CD4-positive, alpha-beta memory T cell (primary cell): ENCODE data around the gene MXD4. TPM values are rescaled to one million over a fixed set of nuclear protein-coding genes. Genes with fewer than 3 reads are reported as not detected.

Experiments
- CTCF ChIA-PET: fragments of 350-600 bp; sonication (Branson Sonifier 250); formaldehyde crosslinking; loops from one replicate; lab custom pipeline; 2021; ENCODE audit warnings: inconsistent platforms; ENCODE audit not compliant: partially characterized antibody; lab: Charles Lee
- POLR2A ChIA-PET: fragments of 350-600 bp; sonication (Branson Sonifier 250); formaldehyde crosslinking; loops from one replicate; lab custom pipeline; 2021; ENCODE audit not compliant: partially characterized antibody; lab: Charles Lee
- DNase-seq, 5 donors: peaks; one replicate each; pipeline versions ENCODE4 v3.0.0 to v3.0.0-alpha.2; 2020 to 2022; ENCODE audit warnings: mixed read lengths in 1 of 5
- H3K27ac ChIP-seq: one replicate; pipeline ENCODE4 v1.7.0; 2013; ENCODE audit warnings: low read depth, low read length
- H3K27me3 ChIP-seq: 2 replicates; pipeline ENCODE4 v1.7.0; 2013; ENCODE audit warnings: mild to moderate bottlenecking, low read length, moderate library complexity; ENCODE audit not compliant: insufficient read depth
- H3K36me3 ChIP-seq: 2 replicates; pipeline ENCODE4 v1.7.0; 2013; ENCODE audit warnings: mild to moderate bottlenecking, low read length, moderate library complexity; ENCODE audit not compliant: insufficient read depth
- H3K4me1 ChIP-seq: 2 replicates; pipeline ENCODE4 v1.7.0; 2013; ENCODE audit warnings: mild to moderate bottlenecking, low read length, moderate library complexity; ENCODE audit not compliant: insufficient read depth
- H3K4me3 ChIP-seq, 2 donors: one replicate each; pipeline ENCODE4 v1.7.0; 2013; ENCODE audit warnings: low read length in 2 of 2, mild to moderate bottlenecking in 1 of 2
- H3K9me3 ChIP-seq, 2 donors: one replicate each; pipeline ENCODE4 v1.7.0; 2013; ENCODE audit warnings: low read length in 2 of 2, control low read depth in 1 of 2; ENCODE audit not compliant: control insufficient read depth in 1 of 2
- H3K27ac Mint-ChIP-seq, 7 donors: one replicate each; pipeline ENCODE4 v1.8.0; 2020 to 2021; ENCODE audit warnings: mixed read lengths in 7 of 7, mild to moderate bottlenecking in 6 of 7, inconsistent platforms in 3 of 7, moderate library complexity in 3 of 7
- H3K27me3 Mint-ChIP-seq, 2 donors: one replicate each; pipeline ENCODE4 v1.8.0; 2020 to 2021; ENCODE audit warnings: mixed read lengths in 2 of 2
- H3K36me3 Mint-ChIP-seq, 2 donors: one replicate each; pipeline ENCODE4 v1.8.0; 2020 to 2021; ENCODE audit warnings: mixed read lengths in 2 of 2, inconsistent platforms in 1 of 2, mild to moderate bottlenecking in 1 of 2
- H3K4me1 Mint-ChIP-seq, 4 donors: one replicate each; pipeline ENCODE4 v1.8.0; 2020 to 2021; ENCODE audit warnings: mixed read lengths in 4 of 4, mild to moderate bottlenecking in 1 of 4
- H3K4me3 Mint-ChIP-seq, 8 donors: one replicate each; pipeline ENCODE4 v1.8.0; 2020 to 2021; ENCODE audit warnings: mixed read lengths in 8 of 8, mild to moderate bottlenecking in 7 of 8, moderate library complexity in 6 of 8, inconsistent platforms in 3 of 8
- H3K9me3 Mint-ChIP-seq, 8 donors: one replicate each; pipeline ENCODE4 v1.8.0; 2020 to 2021; ENCODE audit warnings: mixed read lengths in 8 of 8, mild to moderate bottlenecking in 5 of 8, inconsistent platforms in 3 of 8, moderate library complexity in 1 of 8
- intact Hi-C: fragments of 100-400 bp; cut with micrococcal nuclease; formaldehyde crosslinking; loops from one replicate; pipeline ENCODE4 v1.15.1; 2023
- polyA plus RNA-seq, 2 donors: library from polyadenylated mRNA; unstranded; fragments of 300-500 nt; fragmentation: Illumina TruSeq; gene quantifications; one replicate each; pipeline ENCODE4 v1.2.3, GENCODE V29; 2021
- total RNA-seq, 2 experiments: library from RNA; stranded (reverse); gene quantifications; one replicate each; pipeline ENCODE4 v1.2.3, GENCODE V29; 2021

The MXD4 gene
- total and polyA plus RNA-seq, 4 experiments from 2014 or later = 31.9 to 67.5 (median 57.7) TPM

- CTCF ChIA-PET = interaction anchor here (1.6 kb wide), 1 partner anchor 41 kb away, joined by 5 read pairs; the partner anchor contains the start of genes HAUS3 and POLN
- peaks cover 44% of the 10 kb centered on the region for H3K4me1 ChIP-seq
- H3K4me3 ChIP-seq = no peak overlapping the region
- POLR2A ChIA-PET = interaction anchor here (1.9 to 2.1 kb wide), 2 partner anchors 20 to 130 kb away, joined by 27 to 38 read pairs; partner anchors contain the start of gene MXD4
- peaks cover 0 to 3% (median 0%) of the 10 kb centered on the region in 8 donors for H3K9me3 Mint-ChIP-seq
- H3K36me3 ChIP-seq = no peaks in the 10 kb centered on the region
- intact Hi-C loops = loop anchor here (2.0 to 10.0 kb wide), 2 partner anchors 40 to 58 kb away; partner anchors contain the start of genes HAUS3 and POLN
- no peaks in the 10 kb centered on the region for H3K27me3 ChIP-seq
- H3K27ac Mint-ChIP-seq = peak overlapping the region in 6 of 7 donors; percentile 88 to 100 (median 99)
- peaks cover 25 to 51% (median 30%) of the 10 kb centered on the region in 4 donors for H3K4me1 Mint-ChIP-seq
- H3K27me3 Mint-ChIP-seq = no peaks in the 10 kb centered on the region
- peak overlapping the region in 2 of 8 donors; percentile 38 to 59 for H3K4me3 Mint-ChIP-seq
- no peaks in the 10 kb centered on the region for H3K9me3 ChIP-seq
- H3K27ac ChIP-seq = no peak overlapping the region
- DNase-seq = no peak
- peaks cover 0 to 6% of the 10 kb centered on the region in 2 donors for H3K36me3 Mint-ChIP-seq
Measured at GRCh38 chr4:2283199-2283711, 21.3 kb upstream of the MXD4 start.

GRCh38 chr4:2281575-2282343 is 19.9 kb upstream of the MXD4 start:
- peak overlapping the region in 1 of 2 donors; percentile 47 for H3K4me3 ChIP-seq
- H3K36me3 Mint-ChIP-seq = peaks cover 0 to 6% of the 10 kb centered on the region in 2 donors
- ChIA-PET CTCF (interaction anchor here (0.6 to 1.7 kb wide), 12 partner anchors 9 to 180 kb away, joined by 3 to 13 read pairs (median 4); partner anchors contain the start of genes CFAP99, HAUS3, MXD4 and POLN), POLR2A (interaction anchor here (0.6 to 2.6 kb wide), 18 partner anchors 9 to 255 kb away, joined by 3 to 46 read pairs (median 4); partner anchors contain the start of genes CFAP99, FAM193A, HAUS3 and MXD4)
- no peaks in the 10 kb centered on the region for H3K27me3 Mint-ChIP-seq
- H3K9me3 Mint-ChIP-seq = peaks cover 0 to 3% (median 0%) of the 10 kb centered on the region in 8 donors
- intact Hi-C loops = loop anchor here (1.0 to 10.0 kb wide), 8 partner anchors 10 to 181 kb away; partner anchors contain the start of genes HAUS3, MXD4 and POLN
- H3K27me3 ChIP-seq = no peaks in the 10 kb centered on the region
- DNase-seq = peak; percentile 88 to 98 (median 92)
- peaks cover 25 to 51% (median 31%) of the 10 kb centered on the region in 4 donors for H3K4me1 Mint-ChIP-seq
- H3K4me1 ChIP-seq = peaks cover 44% of the 10 kb centered on the region
- peak overlapping the region; percentile 80 for H3K27ac ChIP-seq
- H3K36me3 ChIP-seq = no peaks in the 10 kb centered on the region
- H3K27ac Mint-ChIP-seq = peak overlapping the region; percentile 92 to 100 (median 99)
- H3K9me3 ChIP-seq = no peaks in the 10 kb centered on the region
- peak overlapping the region; percentile 46 to 88 (median 74) for H3K4me3 Mint-ChIP-seq

GRCh38 chr4:2280531-2281300 is 18.8 kb upstream of the MXD4 start:
- peaks cover 0 to 3% (median 0%) of the 10 kb centered on the region in 8 donors for H3K9me3 Mint-ChIP-seq
- Histone ChIP-seq H3K27ac (peak overlapping the region; percentile 80), H3K9me3 (no peaks in the 10 kb centered on the region), H3K27me3 (no peaks in the 10 kb centered on the region), H3K4me1 (peaks cover 44% of the 10 kb centered on the region), H3K4me3 (no peak overlapping the region), H3K36me3 (no peaks in the 10 kb centered on the region)
- peak overlapping the region in 5 of 8 donors; percentile 13 to 88 (median 17) for H3K4me3 Mint-ChIP-seq
- CTCF ChIA-PET = interaction anchor here (0.8 to 1.1 kb wide), 2 partner anchors 184 to 185 kb away, joined by 3 to 4 read pairs; no protein-coding TSS in a partner anchor
- H3K27ac Mint-ChIP-seq = peak overlapping the region; percentile 92 to 100 (median 99)
- H3K36me3 Mint-ChIP-seq = peaks cover 0 to 6% of the 10 kb centered on the region in 2 donors
- intact Hi-C loops = loop anchor here (1.0 to 10.0 kb wide), 4 partner anchors 56 to 182 kb away; no protein-coding TSS in a partner anchor
- no peaks in the 10 kb centered on the region for H3K27me3 Mint-ChIP-seq
- DNase-seq = no peak
- peaks cover 25 to 49% (median 30%) of the 10 kb centered on the region in 4 donors for H3K4me1 Mint-ChIP-seq
- POLR2A ChIA-PET = interaction anchor here (1.4 to 2.6 kb wide), 5 partner anchors 10 to 256 kb away, joined by 4 to 17 read pairs (median 6); partner anchors contain the start of genes CFAP99, FAM193A, HAUS3 and POLN

- Histone ChIP-seq H3K4me3 (no peak overlapping the region), H3K9me3 (no peaks in the 10 kb centered on the region), H3K27me3 (no peaks in the 10 kb centered on the region), H3K4me1 (peaks cover 24% of the 10 kb centered on the region), H3K27ac (no peak overlapping the region), H3K36me3 (no peaks in the 10 kb centered on the region)
- no peaks in the 10 kb centered on the region for H3K27me3 Mint-ChIP-seq
- intact Hi-C loops = no loop called here
- peak overlapping the region in 2 of 7 donors; percentile 27 to 73 for H3K27ac Mint-ChIP-seq
- POLR2A ChIA-PET = no interaction called here
- H3K4me3 Mint-ChIP-seq = no peak overlapping the region
- peaks cover 0 to 3% (median 0%) of the 10 kb centered on the region in 8 donors for H3K9me3 Mint-ChIP-seq
- peaks cover 21 to 29% (median 24%) of the 10 kb centered on the region in 4 donors for H3K4me1 Mint-ChIP-seq
- CTCF ChIA-PET = interaction anchor here (0.6 kb wide), 1 partner anchor 58 kb away, joined by 3 read pairs; no protein-coding TSS in a partner anchor
- peaks cover 6 to 7% of the 10 kb centered on the region in 2 donors for H3K36me3 Mint-ChIP-seq
- DNase-seq = no peak
Measured at GRCh38 chr4:2277956-2278355, 16.0 kb upstream of the MXD4 start.

GRCh38 chr4:2276581-2277325 is 14.8 kb upstream of the MXD4 start:
- peak overlapping the region in 2 of 7 donors; percentile 61 to 78 for H3K27ac Mint-ChIP-seq

More at GRCh38 chr4:2276581-2277325, 14.8 kb upstream of the MXD4 start:
- peaks cover 6 to 7% of the 10 kb centered on the region in 2 donors for H3K36me3 Mint-ChIP-seq
- Histone ChIP-seq H3K27ac (no peak overlapping the region), H3K4me1 (peaks cover 13% of the 10 kb centered on the region), H3K4me3 (no peak overlapping the region), H3K27me3 (no peaks in the 10 kb centered on the region), H3K36me3 (no peaks in the 10 kb centered on the region), H3K9me3 (no peaks in the 10 kb centered on the region)
- no peak overlapping the region for H3K4me3 Mint-ChIP-seq
- no peaks in the 10 kb centered on the region for H3K27me3 Mint-ChIP-seq
- peaks cover 0 to 3% (median 0%) of the 10 kb centered on the region in 8 donors for H3K9me3 Mint-ChIP-seq
- DNase-seq = no peak
- intact Hi-C loops = no loop called here
- peaks cover 13 to 18% (median 16%) of the 10 kb centered on the region in 4 donors for H3K4me1 Mint-ChIP-seq
- ChIA-PET POLR2A (no interaction called here), CTCF (interaction anchor here (1.1 kb wide), 1 partner anchor 137 kb away, joined by 4 read pairs; no protein-coding TSS in a partner anchor)
